ENCODE data around the gene ING1. TPM values are rescaled to one million over a fixed set of nuclear protein-coding genes. Genes with fewer than 3 reads are reported as not detected.
A peak's percentile ranks its signal among the peaks of the same experiment; 100 is the strongest.

The ING1 gene
- polyA plus RNA-seq, 1 donor (not counting 4 experiments of a cell fraction or from before 2014, with no cell fraction given) = 6.4 TPM

GRCh38 chr13:110713981-110714796 is 689 bp downstream of the ING1 start:
- dilution Hi-C loops (cut with MboI; ENCODE audit: extremely low pct_ligation_motif_present, low sequenced_read_pairs) = no loop called here
- Histone ChIP-seq H3K9ac (ENCODE audit: control insufficient read depth, extremely low read depth, insufficient read depth, low read length) (peak overlapping the region; percentile 96), H3K4me3 (ENCODE audit: control insufficient read depth in 2 of 3, extremely low read depth in 1 of 3, insufficient read depth in 2 of 3, low read depth in 1 of 3, low read length in 3 of 3) (peak overlapping the region; percentile 72 to 91 (median 88)), H3K9me3 (ENCODE audit: control insufficient read depth, low read depth, low read length) (no peaks in the 10 kb centered on the region), H3K79me2 (ENCODE audit: control insufficient read depth, insufficient read depth, low read length) (peaks cover 40% of the 10 kb centered on the region), H3K36me3 (ENCODE audit: control insufficient read depth in 2 of 2, extremely low read depth in 1 of 2, insufficient read depth in 2 of 2, low read length in 2 of 2) (no peaks in the 10 kb centered on the region), H3K4me2 (ENCODE audit: control insufficient read depth, extremely low read depth, insufficient read depth, low read depth, low read length) (peak overlapping the region; percentile 74), H3K27me3 (ENCODE audit: control insufficient read depth, extremely low read depth, insufficient read depth, low read length) (no peaks in the 10 kb centered on the region), H3K4me1 (ENCODE audit: control insufficient read depth, extremely low read depth, insufficient read depth, low read length) (peaks cover 7% of the 10 kb centered on the region), H2AFZ (ENCODE audit: control insufficient read depth, low read length) (peak overlapping the region; percentile 83), H4K20me1 (ENCODE audit: control insufficient read depth, extremely low read depth, insufficient read depth, low read length) (no peaks in the 10 kb centered on the region), H3K27ac (ENCODE audit: control insufficient read depth, insufficient read depth, low read length) (peak overlapping the region; percentile 67), H3K9me1 (ENCODE audit: control insufficient read depth, extremely low read depth, insufficient read depth, low read length) (no peaks in the 10 kb centered on the region)
- DNase-seq (ENCODE audit: low read depth, low spot score) (no peak), FAIRE-seq (no peak)
- peak in 2 of 3 experiments; percentile 27 to 40 for TF ChIP-seq CTCF (optimal IDR thresholded peaks at IDR 0.05 in 1 of 3, IDR thresholded peaks at IDR 0.05 in 1 of 3, conservative IDR thresholded peaks at IDR 0.05 in 1 of 3; ENCODE audit: extremely low read depth in 1 of 3, insufficient read depth in 2 of 3, low read length in 3 of 3)
- TF ChIP-seq EZH2 (IDR thresholded peaks at IDR 0.05; ENCODE audit: low read length) = no peak

GRCh38 chr13:110714797-110715394 is 1.4 kb downstream of the ING1 start:
- Histone ChIP-seq H3K9me1 (ENCODE audit: control insufficient read depth, extremely low read depth, insufficient read depth, low read length) (no peaks in the 10 kb centered on the region), H3K4me1 (ENCODE audit: control insufficient read depth, extremely low read depth, insufficient read depth, low read length) (peaks cover 7% of the 10 kb centered on the region), H3K9me3 (ENCODE audit: control insufficient read depth, low read depth, low read length) (no peaks in the 10 kb centered on the region), H3K27me3 (ENCODE audit: control insufficient read depth, extremely low read depth, insufficient read depth, low read length) (no peaks in the 10 kb centered on the region), H3K9ac (ENCODE audit: control insufficient read depth, extremely low read depth, insufficient read depth, low read length) (peak overlapping the region; percentile 96), H3K79me2 (ENCODE audit: control insufficient read depth, insufficient read depth, low read length) (peaks cover 47% of the 10 kb centered on the region), H3K4me2 (ENCODE audit: control insufficient read depth, extremely low read depth, insufficient read depth, low read depth, low read length) (peak overlapping the region; percentile 74), H3K36me3 (ENCODE audit: control insufficient read depth in 2 of 2, extremely low read depth in 1 of 2, insufficient read depth in 2 of 2, low read length in 2 of 2) (peaks cover 1 to 4% of the 10 kb centered on the region in 2 experiments), H3K4me3 (ENCODE audit: control insufficient read depth in 2 of 3, extremely low read depth in 1 of 3, insufficient read depth in 2 of 3, low read depth in 1 of 3, low read length in 3 of 3) (peak overlapping the region; percentile 72 to 91 (median 88)), H3K27ac (ENCODE audit: control insufficient read depth, insufficient read depth, low read length) (peak overlapping the region; percentile 67), H4K20me1 (ENCODE audit: control insufficient read depth, extremely low read depth, insufficient read depth, low read length) (no peaks in the 10 kb centered on the region), H2AFZ (ENCODE audit: control insufficient read depth, low read length) (peak overlapping the region; percentile 30)
- FAIRE-seq = no peak
- dilution Hi-C loops (cut with MboI; ENCODE audit: extremely low pct_ligation_motif_present, low sequenced_read_pairs) = no loop called here
- no peak for TF ChIP-seq EZH2 (IDR thresholded peaks at IDR 0.05; ENCODE audit: low read length)
- TF ChIP-seq CTCF (optimal IDR thresholded peaks at IDR 0.05 in 1 of 3, IDR thresholded peaks at IDR 0.05 in 1 of 3, conservative IDR thresholded peaks at IDR 0.05 in 1 of 3; ENCODE audit: extremely low read depth in 1 of 3, insufficient read depth in 2 of 3, low read length in 3 of 3) = peak in 2 of 3 experiments; percentile 7 to 10
- no peak for DNase-seq (ENCODE audit: low read depth, low spot score)

All from keratinocyte (primary cell).